Smooth muscle cell (in vitro differentiated cells): Measurements from ENCODE around the gene GNPTAB. TPM values are rescaled to one million over a fixed set of nuclear protein-coding genes. Genes with fewer than 3 reads are reported as not detected.

Experiments used
- DNase-seq: peaks from one replicate; lab custom pipeline; 2025; ENCODE audit not compliant: unreplicated experiment; lab: John Stamatoyannopoulos, UW
- H2AFZ ChIP-seq: fragments of 200-600 bp; sonication (generic); 2 replicates; pipeline ENCODE4 v1.6.0; 2016; ENCODE audit warnings: antibody characterized with exemption, low read depth, mild to moderate bottlenecking
- H3F3A ChIP-seq: fragments of 200-600 bp; sonication (generic); 2 replicates; pipeline ENCODE4 v1.6.0; 2017; ENCODE audit warnings: antibody characterized with exemption, low read depth
- H3K27ac ChIP-seq: fragments of 200-600 bp; sonication (generic); 2 replicates; pipeline ENCODE4 v1.5.1; 2016; ENCODE audit warnings: low read depth, mild to moderate bottlenecking
- H3K27me3 ChIP-seq: fragments of 200-600 bp; sonication (generic); 2 replicates; pipeline ENCODE4 v1.6.1; 2016; ENCODE audit warnings: low read depth, mild to moderate bottlenecking
- H3K36me3 ChIP-seq: fragments of 200-600 bp; sonication (generic); 2 replicates; pipeline ENCODE4 v1.5.1; 2016; ENCODE audit warnings: low read depth
- H3K4me1 ChIP-seq: fragments of 200-600 bp; sonication (generic); 2 replicates; pipeline ENCODE4 v1.5.1; 2016; ENCODE audit warnings: low read depth
- H3K4me2 ChIP-seq: fragments of 200-600 bp; sonication (generic); 2 replicates; pipeline ENCODE4 v1.6.0; 2016; ENCODE audit warnings: mild to moderate bottlenecking
- H3K4me3 ChIP-seq: fragments of 200-600 bp; sonication (generic); 2 replicates; pipeline ENCODE4 v1.5.1; 2016; ENCODE audit warnings: mild to moderate bottlenecking
- H3K79me2 ChIP-seq: fragments of 200-600 bp; sonication (generic); 2 replicates; pipeline ENCODE4 v1.6.0; 2016; ENCODE audit warnings: low read depth, mild to moderate bottlenecking
- H3K9ac ChIP-seq: fragments of 200-600 bp; sonication (generic); 2 replicates; pipeline ENCODE4 v1.6.0; 2016; ENCODE audit warnings: low read depth
- H3K9me3 ChIP-seq: fragments of 200-600 bp; sonication (generic); replicated peaks from 2 replicates; pipeline ENCODE4 v1.5.1; 2016; ENCODE audit warnings: low read depth
- H4K20me1 ChIP-seq: fragments of 200-600 bp; sonication (generic); 2 replicates; pipeline ENCODE4 v1.6.0; 2016; ENCODE audit warnings: low read depth
- CTCF ChIP-seq: fragments of 200-600 bp; sonication (generic); IDR thresholded peaks from 2 replicates; pipeline ENCODE4 v1.5.1; 2017; ENCODE audit warnings: borderline replicate concordance, mild to moderate bottlenecking, antibody characterized with exemption; ENCODE audit not compliant: insufficient read depth, poor library complexity, severe bottlenecking
- WGBS: methylation state at CpG from one replicate; pipeline ENCODE4 v1.1.7; 2016; ENCODE audit warnings: low lambda C conversion rate; 5-methylcytosine and 5-hydroxymethylcytosine counted together
- polyA plus RNA-seq: library from polyadenylated mRNA; unstranded; fragments of >200 nt; fragmentation: Nextera tagmentation; extraction: Ambion mirVana; gene quantifications from 2 replicates; pipeline ENCODE4 v1.2.1, GENCODE V29; 2016
- total RNA-seq: library from RNA; depleted of rRNA; stranded (reverse); fragments of >200 nt; gene quantifications from 2 replicates; pipeline ENCODE4 v1.2.3, GENCODE V29; 2014

The GNPTAB gene
- total and polyA plus RNA-seq, 2 experiments from 2014 or later = 17.9 to 23.6 TPM

DNA sequence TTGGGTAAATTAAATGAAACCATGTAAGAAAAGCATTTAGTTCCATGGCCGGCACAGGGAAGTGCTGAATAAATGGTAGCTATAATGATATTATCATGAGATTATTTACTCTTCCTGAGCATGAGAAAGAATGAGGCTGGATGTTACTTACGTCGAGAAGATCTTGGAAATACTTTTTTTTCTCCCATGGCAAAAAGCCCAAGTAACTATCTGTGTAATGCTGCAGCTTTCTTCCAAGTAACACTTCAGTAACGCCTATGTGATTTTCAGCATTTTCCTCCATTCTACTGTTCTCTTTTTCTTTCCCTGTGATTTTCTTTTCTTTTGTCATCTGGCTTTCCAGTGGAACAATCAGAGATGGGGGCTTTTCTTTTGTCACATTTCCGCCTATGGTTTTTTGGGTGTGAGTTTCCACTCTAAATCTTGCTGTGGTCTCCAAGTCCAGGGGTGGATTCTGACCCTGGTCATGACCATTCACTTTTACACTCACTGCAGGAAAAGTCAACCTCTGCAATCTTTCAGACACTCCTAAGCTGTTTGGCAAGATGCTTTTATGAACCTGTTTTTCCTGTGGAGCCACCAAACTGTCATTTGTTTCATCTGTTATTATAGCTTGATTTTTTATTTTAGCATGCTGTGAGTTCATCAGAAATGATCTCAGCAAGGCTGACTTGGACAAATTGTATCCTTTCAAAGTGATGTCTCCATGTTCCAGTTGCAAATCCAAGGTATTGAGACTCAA, 66.5 kb downstream of the GNPTAB start:
- no peaks in the 10 kb centered on the region for H3K27me3 ChIP-seq
- H3K9me3 ChIP-seq = no peaks in the 10 kb centered on the region
- H3K4me2 ChIP-seq = no peak overlapping the region
- no peaks in the 10 kb centered on the region for H3K79me2 ChIP-seq
- 98% methylated on average over 5 of the region's 5 CpGs for WGBS
- H3K4me3 ChIP-seq = no peak overlapping the region
- H3K27ac ChIP-seq = no peak overlapping the region
- DNase-seq = no peak
- no peak overlapping the region for H3K9ac ChIP-seq
- TF ChIP-seq CTCF = no peak
- H3F3A ChIP-seq = no peaks in the 10 kb centered on the region
- H2AFZ ChIP-seq = no peak overlapping the region
- H4K20me1 ChIP-seq = no peaks in the 10 kb centered on the region
- no peaks in the 10 kb centered on the region for H3K4me1 ChIP-seq
- H3K36me3 ChIP-seq = no peaks in the 10 kb centered on the region

DNA sequence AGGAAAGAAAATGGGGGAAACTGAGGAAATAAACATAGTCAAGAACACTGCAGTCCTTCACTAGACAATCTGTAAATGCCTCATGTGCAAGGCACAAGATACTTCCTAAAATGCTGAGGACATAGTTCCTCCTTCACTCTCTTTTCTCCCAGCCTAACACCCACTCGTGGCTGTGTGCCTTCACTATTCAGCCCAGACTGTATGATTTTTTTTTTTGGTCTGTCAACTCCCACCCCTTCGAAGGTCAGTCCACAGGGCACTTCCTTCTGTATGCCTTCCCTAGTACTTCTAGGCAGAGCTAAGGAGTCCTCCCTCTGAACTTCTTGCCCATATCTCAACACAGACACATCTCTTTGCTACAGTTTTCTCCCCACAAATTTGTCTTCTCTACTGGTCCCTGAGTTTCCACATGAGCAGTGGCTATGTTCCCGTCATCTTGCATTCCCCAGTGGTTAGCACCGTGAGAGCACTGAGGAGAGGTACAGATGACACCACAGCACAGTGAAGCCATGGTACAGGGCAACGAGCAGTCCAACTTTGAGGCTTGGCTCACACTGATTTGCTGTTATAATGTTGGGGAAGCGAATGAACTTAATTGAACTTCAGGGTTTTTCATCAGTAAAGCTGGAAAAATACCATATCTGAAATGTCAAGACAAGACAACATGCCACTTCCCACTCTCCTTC, 67.4 kb downstream of the GNPTAB start:
- Histone ChIP-seq H3K9ac (no peak overlapping the region), H3K4me3 (no peak overlapping the region), H3K27me3 (no peaks in the 10 kb centered on the region), H3K4me1 (no peaks in the 10 kb centered on the region), H3F3A (no peaks in the 10 kb centered on the region), H3K4me2 (no peak overlapping the region), H4K20me1 (no peaks in the 10 kb centered on the region), H3K79me2 (no peaks in the 10 kb centered on the region), H3K9me3 (no peaks in the 10 kb centered on the region), H2AFZ (no peak overlapping the region), H3K36me3 (no peaks in the 10 kb centered on the region), H3K27ac (no peak overlapping the region)
- 89% methylated on average over 6 of the region's 6 CpGs for WGBS
- no peak for DNase-seq
- no peak for TF ChIP-seq CTCF

DNA sequence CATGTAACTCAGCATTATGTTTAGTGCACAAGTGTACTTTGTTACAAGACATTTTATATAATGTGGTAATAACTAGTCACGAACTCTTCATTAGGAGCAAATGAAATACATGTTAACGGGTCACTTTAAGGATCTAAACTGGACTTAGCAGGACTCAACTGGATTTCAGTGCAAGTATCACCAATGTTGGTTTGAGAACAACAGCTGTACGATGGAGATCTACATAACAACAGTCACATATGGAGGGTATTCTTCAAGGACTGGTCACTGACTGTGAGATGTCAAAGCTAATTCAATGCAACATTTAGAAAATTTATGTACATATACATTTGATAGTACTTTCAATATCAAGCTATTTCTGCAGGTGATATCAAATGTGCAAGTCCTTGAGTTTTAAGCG, 69.0 kb downstream of the GNPTAB start:
- no peaks in the 10 kb centered on the region for H4K20me1 ChIP-seq
- H3K9ac ChIP-seq = no peak overlapping the region
- no peaks in the 10 kb centered on the region for H3K4me1 ChIP-seq
- 97% methylated on average over 4 of the region's 4 CpGs for WGBS
- H3K36me3 ChIP-seq = no peaks in the 10 kb centered on the region
- no peak overlapping the region for H2AFZ ChIP-seq
- no peak overlapping the region for H3K27ac ChIP-seq
- H3K27me3 ChIP-seq = no peaks in the 10 kb centered on the region
- DNase-seq = no peak
- H3K79me2 ChIP-seq = no peaks in the 10 kb centered on the region
- no peak for TF ChIP-seq CTCF
- H3F3A ChIP-seq = no peaks in the 10 kb centered on the region
- H3K4me2 ChIP-seq = no peak overlapping the region
- no peak overlapping the region for H3K4me3 ChIP-seq
- H3K9me3 ChIP-seq = no peaks in the 10 kb centered on the region
